ENCODE results near the gene KRT80.

KRT80 gene

GRCh38 chr12:52151153-52151836 is 40.5 kb downstream of the KRT80 start:
- no peak overlapping the region for H3K4me3 ChIP-seq (ENCODE audit: control insufficient read depth, low read depth, low read length)
- DNase-seq (ENCODE audit: low read depth): no peak
- TF ChIP-seq, protein P1, sequence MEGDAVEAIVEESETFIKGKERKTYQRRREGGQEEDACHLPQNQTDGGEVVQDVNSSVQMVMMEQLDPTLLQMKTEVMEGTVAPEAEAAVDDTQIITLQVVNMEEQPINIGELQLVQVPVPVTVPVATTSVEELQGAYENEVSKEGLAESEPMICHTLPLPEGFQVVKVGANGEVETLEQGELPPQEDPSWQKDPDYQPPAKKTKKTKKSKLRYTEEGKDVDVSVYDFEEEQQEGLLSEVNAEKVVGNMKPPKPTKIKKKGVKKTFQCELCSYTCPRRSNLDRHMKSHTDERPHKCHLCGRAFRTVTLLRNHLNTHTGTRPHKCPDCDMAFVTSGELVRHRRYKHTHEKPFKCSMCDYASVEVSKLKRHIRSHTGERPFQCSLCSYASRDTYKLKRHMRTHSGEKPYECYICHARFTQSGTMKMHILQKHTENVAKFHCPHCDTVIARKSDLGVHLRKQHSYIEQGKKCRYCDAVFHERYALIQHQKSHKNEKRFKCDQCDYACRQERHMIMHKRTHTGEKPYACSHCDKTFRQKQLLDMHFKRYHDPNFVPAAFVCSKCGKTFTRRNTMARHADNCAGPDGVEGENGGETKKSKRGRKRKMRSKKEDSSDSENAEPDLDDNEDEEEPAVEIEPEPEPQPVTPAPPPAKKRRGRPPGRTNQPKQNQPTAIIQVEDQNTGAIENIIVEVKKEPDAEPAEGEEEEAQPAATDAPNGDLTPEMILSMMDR (conservative IDR thresholded peaks at IDR 0.05; ENCODE audit: control insufficient read depth, insufficient read depth, low read depth, low read length): no peak

GRCh38 chr12:52149651-52150241 is 42.1 kb downstream of the KRT80 start:
- no peak for DNase-seq (ENCODE audit: low read depth)
- TF ChIP-seq, protein P1 (conservative IDR thresholded peaks at IDR 0.05; ENCODE audit: control insufficient read depth, insufficient read depth, low read depth, low read length): no peak
- H3K4me3 ChIP-seq (ENCODE audit: control insufficient read depth, low read depth, low read length): no peak overlapping the region

DNA sequence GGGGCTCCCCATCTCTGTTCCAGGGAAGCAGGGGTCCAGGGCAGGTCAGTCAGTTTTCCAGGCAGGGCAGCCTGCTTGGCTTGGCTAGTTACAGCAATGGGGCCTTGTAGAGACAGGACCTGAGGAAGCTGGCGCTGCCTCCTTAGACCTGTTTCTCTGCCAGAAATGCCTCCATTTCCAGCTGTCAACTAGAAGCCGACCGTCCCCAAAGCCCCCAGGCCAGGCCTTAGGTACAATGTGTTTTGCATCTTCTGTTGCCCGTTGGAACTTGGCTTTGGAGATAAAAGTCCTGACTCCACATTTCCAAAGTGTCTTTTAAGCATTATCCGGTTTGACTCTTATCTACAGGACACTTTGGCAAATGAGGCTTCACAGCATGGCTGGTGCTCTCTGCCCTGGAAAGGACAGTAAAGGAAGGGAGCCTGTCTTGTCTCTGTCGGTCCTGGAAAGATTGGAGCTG is 42.6 kb downstream of the KRT80 start:
- H3K4me3 ChIP-seq (ENCODE audit: control insufficient read depth, low read depth, low read length): no peak overlapping the region
- DNase-seq (ENCODE audit: low read depth): no peak
- TF ChIP-seq, protein P1 (conservative IDR thresholded peaks at IDR 0.05; ENCODE audit: control insufficient read depth, insufficient read depth, low read depth, low read length): no peak

- TF ChIP-seq, protein P1 (conservative IDR thresholded peaks at IDR 0.05; ENCODE audit: control insufficient read depth, insufficient read depth, low read depth, low read length): no peak
- no peak overlapping the region for H3K4me3 ChIP-seq (ENCODE audit: control insufficient read depth, low read depth, low read length)
- no peak for DNase-seq (ENCODE audit: low read depth)
Observed at GRCh38 chr12:52148464-52149181, 43.2 kb downstream of the KRT80 start.

- no peak for DNase-seq (ENCODE audit: low read depth)
- no peak overlapping the region for H3K4me3 ChIP-seq (ENCODE audit: control insufficient read depth, low read depth, low read length)
- TF ChIP-seq, protein P1 (conservative IDR thresholded peaks at IDR 0.05; ENCODE audit: control insufficient read depth, insufficient read depth, low read depth, low read length): no peak
Observed at GRCh38 chr12:52147964-52148463, 43.8 kb downstream of the KRT80 start.

DNA sequence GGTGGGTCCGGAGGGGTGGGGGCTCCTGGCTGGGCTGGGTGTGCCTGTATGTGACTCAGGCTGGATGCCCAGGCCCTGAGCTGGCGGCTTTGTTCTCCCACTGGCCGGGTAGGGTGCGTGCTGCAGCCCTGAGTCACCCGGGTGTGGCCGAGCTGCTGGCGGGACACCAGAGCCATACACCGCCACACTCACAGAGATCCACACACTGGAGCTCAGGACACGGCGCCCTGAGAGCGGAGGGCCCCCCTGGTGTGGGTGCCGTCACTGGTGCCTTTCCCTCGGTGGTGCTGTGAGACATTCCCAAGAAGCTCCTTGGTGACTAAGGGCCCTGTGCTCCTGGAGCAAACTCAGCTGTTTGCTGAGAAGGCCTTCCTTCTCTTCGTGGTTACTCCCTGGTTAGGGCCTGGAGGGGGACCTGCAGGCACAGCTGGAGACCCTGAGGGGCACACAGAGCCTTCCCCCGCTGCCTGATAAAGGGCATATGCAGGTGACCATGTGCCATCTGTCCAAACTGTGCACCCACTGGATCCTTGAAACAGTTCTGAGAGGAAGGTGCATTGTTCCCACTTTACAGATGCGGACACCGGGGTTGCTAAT is 44.3 kb downstream of the KRT80 start:
- TF ChIP-seq, protein P1 (conservative IDR thresholded peaks at IDR 0.05; ENCODE audit: control insufficient read depth, insufficient read depth, low read depth, low read length): no peak
- peak; percentile 99 for DNase-seq (ENCODE audit: low read depth)
- H3K4me3 ChIP-seq (ENCODE audit: control insufficient read depth, low read depth, low read length): no peak overlapping the region
